ENCODE data around the gene RTN4IP1. TPM values are rescaled to one million over a fixed set of nuclear protein-coding genes. Genes with fewer than 3 reads are reported as not detected.

RTN4IP1 gene
- total RNA-seq, 1 experiment from 2014 or later = 19.2 TPM

DNA sequence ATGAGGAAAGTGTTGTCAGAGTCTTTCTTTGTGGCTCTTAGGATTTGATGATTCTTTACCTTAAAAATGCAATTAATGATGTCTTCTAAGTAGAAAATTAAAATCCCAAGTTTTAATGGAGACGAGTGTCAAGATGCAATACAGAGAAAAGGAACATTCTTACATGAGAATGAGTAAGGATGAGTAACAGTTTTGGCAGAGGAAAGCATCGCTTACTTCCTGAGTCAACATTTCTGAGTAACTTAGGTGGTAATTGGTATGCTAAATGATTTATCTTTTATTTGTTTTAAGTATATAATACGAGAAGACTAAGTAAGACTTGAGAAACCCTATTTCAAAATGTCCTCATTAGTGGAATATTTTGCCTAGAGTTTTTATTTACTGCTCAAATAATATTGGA is 101.3 kb downstream of the RTN4IP1 start:
- TF ChIP-seq TEAD1 (CRISPR knock-in tag; IDR thresholded peaks at IDR 0.05) (no peak), E2F5 (CRISPR knock-in tag; IDR thresholded peaks at IDR 0.05) (no peak), ZNF317 (CRISPR knock-in tag; IDR thresholded peaks at IDR 0.05; ENCODE audit: borderline replicate concordance, low read depth) (no peak), FOXK1 (CRISPR knock-in tag; IDR thresholded peaks at IDR 0.05) (no peak), STAT6 (CRISPR knock-in tag; conservative IDR thresholded peaks at IDR 0.05; ENCODE audit: low read depth) (no peak), ELF4 (CRISPR knock-in tag; IDR thresholded peaks at IDR 0.05; ENCODE audit: low read depth) (no peak), HMGA2 (CRISPR knock-in tag; IDR thresholded peaks at IDR 0.05) (no peak), JUN (CRISPR knock-in tag; IDR thresholded peaks at IDR 0.05) (no peak), NFYB (CRISPR knock-in tag; conservative IDR thresholded peaks at IDR 0.05; ENCODE audit: low read depth) (no peak), NR1H2 (CRISPR knock-in tag; IDR thresholded peaks at IDR 0.05) (no peak), CBFB (CRISPR knock-in tag; IDR thresholded peaks at IDR 0.05; ENCODE audit: low read depth) (no peak), RORB (CRISPR knock-in tag; IDR thresholded peaks at IDR 0.05) (no peak), KAT7 (CRISPR knock-in tag; IDR thresholded peaks at IDR 0.05; ENCODE audit: borderline replicate concordance) (no peak), SMAD3 (CRISPR knock-in tag; IDR thresholded peaks at IDR 0.05; ENCODE audit: borderline replicate concordance) (no peak)
- TF ChIP-seq, protein P1, sequence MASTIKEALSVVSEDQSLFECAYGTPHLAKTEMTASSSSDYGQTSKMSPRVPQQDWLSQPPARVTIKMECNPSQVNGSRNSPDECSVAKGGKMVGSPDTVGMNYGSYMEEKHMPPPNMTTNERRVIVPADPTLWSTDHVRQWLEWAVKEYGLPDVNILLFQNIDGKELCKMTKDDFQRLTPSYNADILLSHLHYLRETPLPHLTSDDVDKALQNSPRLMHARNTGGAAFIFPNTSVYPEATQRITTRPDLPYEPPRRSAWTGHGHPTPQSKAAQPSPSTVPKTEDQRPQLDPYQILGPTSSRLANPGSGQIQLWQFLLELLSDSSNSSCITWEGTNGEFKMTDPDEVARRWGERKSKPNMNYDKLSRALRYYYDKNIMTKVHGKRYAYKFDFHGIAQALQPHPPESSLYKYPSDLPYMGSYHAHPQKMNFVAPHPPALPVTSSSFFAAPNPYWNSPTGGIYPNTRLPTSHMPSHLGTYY (CRISPR knock-in tag; IDR thresholded peaks at IDR 0.05) = no peak
- H3K4me1 Mint-ChIP-seq = peaks cover 10% of the 10 kb centered on the region
- H3K4me3 Mint-ChIP-seq = no peak overlapping the region
- DNase-seq (ENCODE audit: low spot score) = no peak
- ChIA-PET POLR2A (no interaction called here), CTCF (no interaction called here)
- H3K9me3 Mint-ChIP-seq = no peaks in the 10 kb centered on the region
- no peaks in the 10 kb centered on the region for H3K36me3 Mint-ChIP-seq
- ATAC-seq = no peak
- H3K27ac Mint-ChIP-seq = no peak overlapping the region
- no peaks in the 10 kb centered on the region for H3K27me3 Mint-ChIP-seq (ENCODE audit: low read depth)

- no peak overlapping the region for H3K27ac Mint-ChIP-seq
- H3K36me3 Mint-ChIP-seq = no peaks in the 10 kb centered on the region
- ATAC-seq (no peak), DNase-seq (ENCODE audit: low spot score) (no peak)
- H3K9me3 Mint-ChIP-seq = no peaks in the 10 kb centered on the region
- ChIA-PET CTCF (interaction anchor here (0.7 kb wide), 1 partner anchor 145 kb away, joined by 4 read pairs; no protein-coding TSS in a partner anchor), POLR2A (no interaction called here)
- no peaks in the 10 kb centered on the region for H3K27me3 Mint-ChIP-seq (ENCODE audit: low read depth)
- H3K4me3 Mint-ChIP-seq = no peak overlapping the region
- TF ChIP-seq PRRX2 (CRISPR knock-in tag; IDR thresholded peaks at IDR 0.05) (no peak), ZNF138 (CRISPR knock-in tag; conservative IDR thresholded peaks at IDR 0.05) (no peak), ATF2 (CRISPR knock-in tag; IDR thresholded peaks at IDR 0.05; ENCODE audit: borderline replicate concordance, low read depth) (no peak), CREB1 (CRISPR knock-in tag; IDR thresholded peaks at IDR 0.05) (no peak), SMAD4 (CRISPR knock-in tag; IDR thresholded peaks at IDR 0.05) (no peak), GTF2I (CRISPR knock-in tag; conservative IDR thresholded peaks at IDR 0.05) (no peak), TEAD1 (CRISPR knock-in tag; IDR thresholded peaks at IDR 0.05) (no peak), IRF1 (CRISPR knock-in tag; IDR thresholded peaks at IDR 0.05) (no peak)
- TF ChIP-seq, protein P1 (CRISPR knock-in tag; IDR thresholded peaks at IDR 0.05) = no peak
- H3K4me1 Mint-ChIP-seq = peaks cover 9% of the 10 kb centered on the region
These were observed 102.2 kb downstream of the RTN4IP1 start for GRCh38 chr6:106527117-106527516.

Data from WTC11 (cell line).